GM12878 (cell line): ENCODE data around the gene SHROOM2. TPM values are rescaled to one million over a fixed set of nuclear protein-coding genes. Genes with fewer than 3 reads are reported as not detected.

Experiments used
- ATAC-seq: fragments of 200-7000 bp; cut with Tn5 transposase; 3 replicates; pipeline ENCODE4 v1.9.1; 2020; ENCODE audit warnings: mild to moderate bottlenecking, moderate library complexity
- BruUV-seq: library from RNA; stranded (reverse); fragments of 400-500 nt; replicated peaks from 2 replicates; lab custom pipeline; 2021; lab: Mats Ljungman, UMichigan
- CTCF ChIA-PET: fragments of 300-600 bp; sonication (Branson Sonifier 250); formaldehyde crosslinking; extraction: SDS; loops from one replicate; lab custom pipeline; 2021; ENCODE audit warnings: inconsistent platforms; lab: Yijun Ruan, JAX
- POLR2A ChIA-PET: fragments of 350-600 bp; formaldehyde crosslinking; extraction: SDS; loops from one replicate; lab custom pipeline; 2021; ENCODE audit warnings: inconsistent platforms; lab: Charles Lee
- RAD21 ChIA-PET: fragments of 300-600 bp; sonication (Branson Sonifier 250); formaldehyde crosslinking; loops from one replicate; lab custom pipeline; 2023; ENCODE audit warnings: antibody characterized with exemption; ENCODE audit not compliant: unreplicated experiment; lab: Charles Lee
- SMC1A ChIA-PET: fragments of 300-600 bp; sonication (Branson Sonifier 250); formaldehyde crosslinking; loops from one replicate; lab custom pipeline; 2023; ENCODE audit not compliant: unreplicated experiment, uncharacterized antibody; lab: Charles Lee
- DNase-seq: peaks from one replicate; pipeline ENCODE4 v3.0.0-alpha.2; 2011; ENCODE audit warnings: low read depth, low spot score
- FAIRE-seq: peaks from 3 replicates; lab custom pipeline; 2011; peaks lifted over from hg19 to GRCh38; lab: Jason Lieb, UNC
- H2AFZ ChIP-seq: 2 replicates; pipeline ENCODE4 v1.6.0; 2011; ENCODE audit warnings: low read depth, low read length, control low read depth; ENCODE audit not compliant: control insufficient read depth
- H3K27ac ChIP-seq: 2 replicates; pipeline ENCODE4 v1.5.1; 2011; ENCODE audit warnings: control low read depth; ENCODE audit not compliant: control insufficient read depth, insufficient read depth
- H3K27me3 ChIP-seq, 2 experiments: replicated peaks in 1 of 2; 2 replicates each; pipeline versions ENCODE4 v1.6.0 to v1.6.1; 2011; ENCODE audit warnings: low read length in 1 of 2; ENCODE audit not compliant: control insufficient read depth in 2 of 2, insufficient read depth in 2 of 2
- H3K36me3 ChIP-seq, 2 experiments: 2 replicates each; pipeline ENCODE4 v1.5.1; 2011; ENCODE audit warnings: low read length in 1 of 2; ENCODE audit not compliant: control insufficient read depth in 2 of 2, insufficient read depth in 2 of 2
- H3K4me1 ChIP-seq: 2 replicates; pipeline ENCODE4 v1.6.1; 2011; ENCODE audit warnings: mild to moderate bottlenecking, low read length, moderate library complexity, mixed read lengths; ENCODE audit not compliant: control insufficient read depth, insufficient read depth
- H3K4me2 ChIP-seq: 2 replicates; pipeline ENCODE4 v1.6.0; 2011; ENCODE audit warnings: control low read depth; ENCODE audit not compliant: control insufficient read depth, insufficient read depth
- H3K4me3 ChIP-seq: fragments of 200-600 bp; sonication (generic); 2 replicates; pipeline ENCODE4 v1.5.1; 2016
- H3K79me2 ChIP-seq: 2 replicates; pipeline ENCODE4 v1.6.0; 2011; ENCODE audit warnings: low read length; ENCODE audit not compliant: control insufficient read depth, insufficient read depth
- H3K9ac ChIP-seq: 2 replicates; pipeline ENCODE4 v1.8.0; 2011; ENCODE audit warnings: low read length, control low read depth, mixed read lengths; ENCODE audit not compliant: control insufficient read depth, insufficient read depth
- H3K9me3 ChIP-seq: replicated peaks from 3 replicates; pipeline ENCODE4 v1.5.1; 2011; ENCODE audit warnings: mild to moderate bottlenecking, low read length; ENCODE audit not compliant: control insufficient read depth, insufficient read depth
- H4K20me1 ChIP-seq: 2 replicates; pipeline ENCODE4 v1.6.0; 2011; ENCODE audit not compliant: control insufficient read depth, insufficient read depth
- ZNF592 ChIP-seq: fragments of 450-650 bp; IDR thresholded peaks from 2 replicates; pipeline ENCODE4 v1.6.1; 2017; ENCODE audit warnings: mild to moderate bottlenecking, moderate library complexity
- WGBS: methylation state at CpG from one replicate; pipeline ENCODE4 v1.1.6; 2016; ENCODE audit warnings: low lambda C conversion rate; ENCODE audit not compliant: insufficient replicate concordance, insufficient coverage; ENCODE audit errors: missing lambda C conversion rate; 5-methylcytosine and 5-hydroxymethylcytosine counted together
- in situ Hi-C: fragments of 300-500 bp; cut with MboI; formaldehyde crosslinking; loops from 9 replicates; pipeline ENCODE4 v1.14.3; 2018; ENCODE audit warnings: mixed read lengths
- intact Hi-C: fragments of 100-400 bp; cut with micrococcal nuclease; formaldehyde crosslinking; loops from one replicate; pipeline ENCODE4 v1.14.2; 2022; ENCODE audit not compliant: unreplicated experiment
- polyA plus RNA-seq, 11 experiments: library from polyadenylated mRNA; depleted of rRNA in 4 of 11; unstranded in 6 of 11; stranded (reverse) in 5 of 11; fragments of >200 nt; fragmentation: Nextera tagmentation in 4 of 11; fragmentation: Illumina TruSeq in 1 of 11; extraction: Ambion mirVana in 4 of 11; extraction: Trizol in 1 of 11; gene quantifications; 1 replicate in 1 of 11; 2 replicates in 10 of 11; pipeline versions ENCODE4 v1.2.1 to v1.2.3, GENCODE V29; 2011 to 2016; ENCODE audit warnings: inconsistent platforms in 2 of 11, missing spikeins in 2 of 11, low read depth in 1 of 11
- total RNA-seq, 4 experiments: library from RNA; depleted of rRNA in 3 of 4; stranded (reverse); fragments of >200 nt in 3 of 4; fragmentation: Illumina TruSeq in 1 of 4; extraction: Trizol in 1 of 4; gene quantifications; 2 replicates each; pipeline versions ENCODE4 v1.2.1 to v1.2.3, GENCODE V29; 2013 to 2021

SHROOM2 gene
- total and polyA plus RNA-seq, 10 of the 15 experiments (the other 5 are each of a cell fraction or from before 2014, with no cell fraction given) = under 0.01 to 0.15 (median 0.09) TPM; not detected in 2

DNA sequence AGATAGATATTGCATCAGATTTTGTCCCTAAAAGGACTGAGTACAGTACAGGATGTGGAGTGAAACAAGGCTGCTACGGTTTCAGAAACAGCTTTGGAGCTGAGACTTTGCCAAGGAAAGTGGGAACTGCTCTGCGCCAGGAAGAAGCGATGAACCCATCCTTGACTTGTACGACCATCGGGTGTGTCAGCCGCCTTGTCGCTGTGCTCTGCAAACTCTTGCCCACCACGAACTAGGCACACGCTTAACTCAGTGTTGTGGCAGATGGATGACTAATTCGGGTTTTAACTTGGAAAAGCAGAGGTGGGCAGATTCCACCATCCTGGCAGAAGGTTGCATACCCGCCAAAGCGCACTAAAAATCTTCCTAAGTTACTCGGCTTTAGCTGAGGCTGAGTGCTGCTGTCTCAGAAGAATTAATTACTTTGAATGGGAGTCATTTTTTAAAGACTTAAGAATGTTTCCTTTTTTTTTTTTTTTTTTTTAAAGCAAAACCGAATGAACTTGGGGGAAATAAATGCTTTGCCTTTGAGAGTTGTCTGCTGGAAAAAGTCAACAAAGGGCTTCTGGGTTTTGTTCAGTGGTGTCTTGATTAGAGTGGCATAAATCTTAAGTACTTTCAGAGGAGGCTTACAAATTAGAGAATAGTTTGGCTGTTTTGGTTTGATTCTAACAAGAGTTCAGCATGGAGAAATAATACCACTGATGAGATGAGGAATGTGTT, 69.5 kb downstream of the SHROOM2 start:
- no peak for TF ChIP-seq ZNF592
- Histone ChIP-seq H3K27me3 (no peaks in the 10 kb centered on the region; a peak in 1 of 4 replicates), H3K27ac (no peak overlapping the region), H2AFZ (no peak overlapping the region), H3K9ac (no peak overlapping the region), H4K20me1 (no peaks in the 10 kb centered on the region), H3K36me3 (no peaks in the 10 kb centered on the region), H3K79me2 (no peaks in the 10 kb centered on the region), H3K4me3 (no peak overlapping the region), H3K4me2 (no peak overlapping the region), H3K4me1 (no peaks in the 10 kb centered on the region), H3K9me3 (no peaks in the 10 kb centered on the region)
- ChIA-PET RAD21 (no interaction called here), CTCF (no interaction called here), POLR2A (interaction anchor here (0.6 kb wide), 2 partner anchors 384 to 1816 kb away, joined by 3 to 5 read pairs; no protein-coding TSS in a partner anchor), SMC1A (no interaction called here)
- BruUV-seq = no TSS peak
- FAIRE-seq (no peak), DNase-seq (no peak), ATAC-seq (no peak)
- WGBS = 48% methylated on average over 13 of the region's 14 CpGs
- in situ Hi-C loops (no loop called here), intact Hi-C loops (no loop called here)
